Astrocyte of the spinal cord (primary cell): ENCODE data around the gene TBC1D10A.

ENCODE experiments used
- DNase-seq: peaks from one replicate; pipeline ENCODE4 v3.0.0; 2011; ENCODE audit warnings: low read depth, low spot score
- H3K4me3 ChIP-seq: 2 replicates; pipeline ENCODE4 v1.5.1; 2011; ENCODE audit warnings: low read depth, mild to moderate bottlenecking, low read length, moderate library complexity
- in situ Hi-C: cut with HindIII; loops from 2 replicates; pipeline ENCODE4 v1.10.0; 2017; ENCODE audit warnings: low sequenced_read_pairs
- TF ChIP-seq, protein P1 (sequence below): IDR thresholded peaks from 2 replicates; pipeline ENCODE4 v1.5.1; 2012; ENCODE audit warnings: low read depth, mild to moderate bottlenecking, low read length, inconsistent platforms

Gene TBC1D10A

GRCh38 chr22:30370641-30371230 is 44.0 kb upstream of the TBC1D10A start:
- TF ChIP-seq, protein P1, sequence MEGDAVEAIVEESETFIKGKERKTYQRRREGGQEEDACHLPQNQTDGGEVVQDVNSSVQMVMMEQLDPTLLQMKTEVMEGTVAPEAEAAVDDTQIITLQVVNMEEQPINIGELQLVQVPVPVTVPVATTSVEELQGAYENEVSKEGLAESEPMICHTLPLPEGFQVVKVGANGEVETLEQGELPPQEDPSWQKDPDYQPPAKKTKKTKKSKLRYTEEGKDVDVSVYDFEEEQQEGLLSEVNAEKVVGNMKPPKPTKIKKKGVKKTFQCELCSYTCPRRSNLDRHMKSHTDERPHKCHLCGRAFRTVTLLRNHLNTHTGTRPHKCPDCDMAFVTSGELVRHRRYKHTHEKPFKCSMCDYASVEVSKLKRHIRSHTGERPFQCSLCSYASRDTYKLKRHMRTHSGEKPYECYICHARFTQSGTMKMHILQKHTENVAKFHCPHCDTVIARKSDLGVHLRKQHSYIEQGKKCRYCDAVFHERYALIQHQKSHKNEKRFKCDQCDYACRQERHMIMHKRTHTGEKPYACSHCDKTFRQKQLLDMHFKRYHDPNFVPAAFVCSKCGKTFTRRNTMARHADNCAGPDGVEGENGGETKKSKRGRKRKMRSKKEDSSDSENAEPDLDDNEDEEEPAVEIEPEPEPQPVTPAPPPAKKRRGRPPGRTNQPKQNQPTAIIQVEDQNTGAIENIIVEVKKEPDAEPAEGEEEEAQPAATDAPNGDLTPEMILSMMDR: no peak
- no peak overlapping the region for H3K4me3 ChIP-seq
- no peak for DNase-seq
- in situ Hi-C loops: no loop called here

DNA sequence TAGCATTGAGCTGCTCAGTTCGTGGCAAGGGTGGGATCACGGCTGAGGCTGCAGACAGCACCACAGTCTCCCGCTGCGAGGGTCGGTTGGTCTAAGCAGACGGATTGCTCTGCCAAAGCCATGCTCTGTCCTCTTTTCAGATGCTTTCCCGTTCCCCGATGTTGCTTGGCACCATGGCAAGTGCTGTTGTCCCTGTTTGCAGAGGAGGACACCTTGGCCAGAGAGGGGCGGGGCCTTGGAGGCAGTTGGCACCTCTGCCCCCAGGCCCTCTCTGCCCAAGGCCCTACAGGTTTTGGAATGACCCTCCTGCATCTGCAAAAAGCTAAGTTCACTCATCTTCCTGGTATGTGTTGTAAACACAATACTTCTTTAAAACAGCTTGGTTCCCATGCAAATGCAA is 41.7 kb upstream of the TBC1D10A start:
- no peak for DNase-seq
- H3K4me3 ChIP-seq: no peak overlapping the region
- TF ChIP-seq, protein P1: no peak
- in situ Hi-C loops: no loop called here

GRCh38 chr22:30365891-30366290 is 39.1 kb upstream of the TBC1D10A start:
- no peak overlapping the region for H3K4me3 ChIP-seq
- TF ChIP-seq, protein P1: no peak
- in situ Hi-C loops: no loop called here
- DNase-seq: no peak

DNA sequence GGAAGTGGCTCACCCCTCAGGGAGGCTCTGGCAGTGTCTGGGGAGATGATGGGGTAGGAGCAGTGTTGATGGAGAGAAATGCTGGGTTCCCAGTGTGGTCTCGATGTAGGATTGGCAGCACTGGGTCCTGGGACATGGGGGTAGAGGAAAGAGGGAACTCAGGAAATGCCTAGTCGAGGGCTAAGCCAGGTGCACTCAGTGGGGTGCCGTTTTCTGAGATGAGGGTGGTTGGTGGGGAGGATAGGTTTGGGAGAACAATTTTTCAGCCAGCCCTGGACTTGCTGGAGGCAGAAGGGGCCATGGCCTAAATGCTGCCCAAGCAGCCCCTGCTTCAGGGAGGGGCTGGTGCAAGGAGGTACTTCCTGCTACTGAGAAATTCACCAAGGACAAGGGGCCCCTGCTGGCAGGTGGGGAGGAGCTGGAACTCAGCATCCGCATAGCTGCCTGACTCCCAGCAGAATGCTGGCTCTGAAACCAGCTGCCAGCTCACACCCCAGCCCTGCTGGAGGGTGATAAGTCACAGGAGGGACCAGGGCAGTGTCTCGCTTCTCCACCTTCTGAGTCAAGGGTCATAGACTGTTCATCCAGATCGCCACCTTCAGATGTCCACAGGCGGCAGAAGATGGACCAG is 36.0 kb upstream of the TBC1D10A start:
- H3K4me3 ChIP-seq: no peak overlapping the region
- in situ Hi-C loops: no loop called here
- TF ChIP-seq, protein P1: no peak
- DNase-seq: no peak

- H3K4me3 ChIP-seq: no peak overlapping the region
- TF ChIP-seq, protein P1: no peak
- no peak for DNase-seq
- in situ Hi-C loops: no loop called here
These were observed 35.3 kb upstream of the TBC1D10A start for GRCh38 chr22:30361916-30362650.

GRCh38 chr22:30358541-30358940 is 31.8 kb upstream of the TBC1D10A start:
- H3K4me3 ChIP-seq: no peak overlapping the region
- in situ Hi-C loops: no loop called here
- DNase-seq: no peak
- TF ChIP-seq, protein P1: no peak
